Right lobe of liver (tissue), 4 donors: ENCODE data around the gene EYA4.

Source experiments
- CTCF ChIP-seq, 4 donors: fragments of 200-600 bp in 3 of 4; fragments of 450-650 bp in 1 of 4; IDR thresholded peaks; one replicate each; pipeline versions ENCODE4 v1.5.1 to v1.8.0; 2016 to 2022; ENCODE audit warnings: antibody characterized with exemption in 4 of 4, mild to moderate bottlenecking in 2 of 4
- POLR2A ChIP-seq: fragments of 450-650 bp; IDR thresholded peaks from one replicate; pipeline ENCODE4 v1.6.1; 2017; ENCODE audit warnings: antibody characterized with exemption, mild to moderate bottlenecking
- donor health status: DM: no; HTN: no; CAD: no.
- donor health status: DM: no; HTN: no; CAD: no.
- donor health status: DM: no; HTN: yes; CAD: no.

GRCh38 chr6:133286765-133287164, 45.6 kb downstream of the EYA4 start:
- no peak for TF ChIP-seq POLR2A
- peak; percentile 36 to 54 (median 44) for TF ChIP-seq CTCF (IDR thresholded peaks at IDR 0.05)
